ENCODE measurements around the gene KRTAP10-1.

KRTAP10-1 gene

DNA sequence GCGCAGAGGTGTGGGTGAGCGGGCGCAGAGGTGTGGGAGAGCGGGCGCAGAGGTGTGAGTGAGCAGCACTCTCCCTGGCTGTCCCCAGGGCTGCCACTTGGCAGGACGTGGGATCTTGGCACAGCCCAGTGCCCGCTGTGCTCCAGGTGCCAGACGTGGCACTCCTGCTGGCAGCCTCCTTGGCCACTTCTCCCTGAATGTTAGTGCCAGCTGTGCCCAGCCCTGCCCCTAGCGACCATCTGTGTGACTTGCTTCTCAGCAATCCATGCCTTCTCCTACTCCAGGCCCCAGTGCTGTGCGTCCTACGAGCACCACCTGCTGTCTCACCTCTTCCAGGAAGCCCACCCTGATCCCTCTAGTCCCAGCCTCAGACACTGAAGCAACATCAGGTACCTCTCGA lies 30.5 kb downstream of the KRTAP10-1 start:
- TF ChIP-seq, protein P1, sequence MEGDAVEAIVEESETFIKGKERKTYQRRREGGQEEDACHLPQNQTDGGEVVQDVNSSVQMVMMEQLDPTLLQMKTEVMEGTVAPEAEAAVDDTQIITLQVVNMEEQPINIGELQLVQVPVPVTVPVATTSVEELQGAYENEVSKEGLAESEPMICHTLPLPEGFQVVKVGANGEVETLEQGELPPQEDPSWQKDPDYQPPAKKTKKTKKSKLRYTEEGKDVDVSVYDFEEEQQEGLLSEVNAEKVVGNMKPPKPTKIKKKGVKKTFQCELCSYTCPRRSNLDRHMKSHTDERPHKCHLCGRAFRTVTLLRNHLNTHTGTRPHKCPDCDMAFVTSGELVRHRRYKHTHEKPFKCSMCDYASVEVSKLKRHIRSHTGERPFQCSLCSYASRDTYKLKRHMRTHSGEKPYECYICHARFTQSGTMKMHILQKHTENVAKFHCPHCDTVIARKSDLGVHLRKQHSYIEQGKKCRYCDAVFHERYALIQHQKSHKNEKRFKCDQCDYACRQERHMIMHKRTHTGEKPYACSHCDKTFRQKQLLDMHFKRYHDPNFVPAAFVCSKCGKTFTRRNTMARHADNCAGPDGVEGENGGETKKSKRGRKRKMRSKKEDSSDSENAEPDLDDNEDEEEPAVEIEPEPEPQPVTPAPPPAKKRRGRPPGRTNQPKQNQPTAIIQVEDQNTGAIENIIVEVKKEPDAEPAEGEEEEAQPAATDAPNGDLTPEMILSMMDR (IDR thresholded peaks at IDR 0.05; ENCODE audit: insufficient read depth, low read depth, low read length, missing control alignments): peak; percentile 15
- no peak overlapping the region for H3K4me3 ChIP-seq (ENCODE audit: low read length)
- DNase-seq (ENCODE audit: low read depth): peak; percentile 9

DNA sequence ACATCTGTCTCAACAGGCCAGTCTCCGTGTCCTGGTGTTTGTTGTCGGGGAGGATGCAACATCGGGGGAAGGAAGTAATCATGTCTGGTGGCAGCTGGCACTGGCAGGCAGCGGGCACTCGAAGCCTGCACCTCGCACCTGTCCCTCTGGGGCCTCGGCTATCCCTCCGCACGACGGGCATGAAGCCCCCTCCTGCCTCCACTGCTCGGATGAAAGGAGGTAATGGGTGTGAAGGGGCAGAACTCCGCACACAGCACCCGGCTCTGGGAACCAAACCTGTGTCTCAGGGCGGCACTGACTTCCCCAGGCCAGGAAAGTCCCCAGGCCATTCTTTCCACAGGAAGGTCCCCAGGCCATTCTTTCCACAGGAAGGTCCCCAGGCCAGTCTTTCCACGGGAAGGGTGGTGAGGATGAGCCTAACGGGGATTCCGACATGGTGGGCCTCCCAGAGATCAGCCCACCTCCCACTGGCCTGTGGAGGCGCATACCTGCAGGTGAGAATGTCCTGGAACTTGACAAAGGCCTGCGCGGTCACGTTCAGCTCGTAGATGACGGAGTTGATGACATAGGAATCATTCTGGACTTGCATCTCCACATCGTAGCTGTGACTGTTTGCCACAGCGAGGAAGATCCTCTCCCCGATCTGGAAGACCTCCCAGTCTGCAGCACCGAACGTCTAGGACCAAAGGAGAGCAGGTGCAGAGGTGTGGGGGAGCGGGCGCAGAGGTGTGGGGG lies 31.1 kb downstream of the KRTAP10-1 start:
- H3K4me3 ChIP-seq (ENCODE audit: low read length): no peak overlapping the region
- DNase-seq (ENCODE audit: low read depth): no peak
- TF ChIP-seq, protein P1 (IDR thresholded peaks at IDR 0.05; ENCODE audit: insufficient read depth, low read depth, low read length, missing control alignments): no peak

GRCh38 chr21:44508426-44508710 lies 31.6 kb downstream of the KRTAP10-1 start:
- H3K4me3 ChIP-seq (ENCODE audit: low read length): no peak overlapping the region
- TF ChIP-seq, protein P1 (IDR thresholded peaks at IDR 0.05; ENCODE audit: insufficient read depth, low read depth, low read length, missing control alignments): no peak
- no peak for DNase-seq (ENCODE audit: low read depth)

GRCh38 chr21:44507673-44508425 lies 32.1 kb downstream of the KRTAP10-1 start:
- TF ChIP-seq, protein P1 (IDR thresholded peaks at IDR 0.05; ENCODE audit: insufficient read depth, low read depth, low read length, missing control alignments): no peak
- H3K4me3 ChIP-seq (ENCODE audit: low read length): no peak overlapping the region
- DNase-seq (ENCODE audit: low read depth): no peak

- no peak for DNase-seq (ENCODE audit: low read depth)
- H3K4me3 ChIP-seq (ENCODE audit: low read length): no peak overlapping the region
- TF ChIP-seq, protein P1 (IDR thresholded peaks at IDR 0.05; ENCODE audit: insufficient read depth, low read depth, low read length, missing control alignments): no peak
These were observed 33.4 kb downstream of the KRTAP10-1 start for GRCh38 chr21:44506279-44507255.

- no peak overlapping the region for H3K4me3 ChIP-seq (ENCODE audit: low read length)
- no peak for DNase-seq (ENCODE audit: low read depth)
- TF ChIP-seq, protein P1 (IDR thresholded peaks at IDR 0.05; ENCODE audit: insufficient read depth, low read depth, low read length, missing control alignments): no peak
These were observed 34.2 kb downstream of the KRTAP10-1 start for GRCh38 chr21:44505673-44506278.
